PC-9 (cell line): ENCODE data around the gene CD96.

Experiments
- EZH2 ChIP-seq: fragments of 200-600 bp; sonication (generic); IDR thresholded peaks from 2 replicates; pipeline ENCODE4 v1.8.0; 2017; ENCODE audit warnings: antibody characterized with exemption, low read depth
- TF ChIP-seq, protein P1 (sequence below): fragments of 200-600 bp; sonication (generic); conservative IDR thresholded peaks from 2 replicates; pipeline ENCODE4 v1.6.1; 2017; ENCODE audit warnings: mixed run types, antibody characterized with exemption, mild to moderate bottlenecking, moderate library complexity

DNA sequence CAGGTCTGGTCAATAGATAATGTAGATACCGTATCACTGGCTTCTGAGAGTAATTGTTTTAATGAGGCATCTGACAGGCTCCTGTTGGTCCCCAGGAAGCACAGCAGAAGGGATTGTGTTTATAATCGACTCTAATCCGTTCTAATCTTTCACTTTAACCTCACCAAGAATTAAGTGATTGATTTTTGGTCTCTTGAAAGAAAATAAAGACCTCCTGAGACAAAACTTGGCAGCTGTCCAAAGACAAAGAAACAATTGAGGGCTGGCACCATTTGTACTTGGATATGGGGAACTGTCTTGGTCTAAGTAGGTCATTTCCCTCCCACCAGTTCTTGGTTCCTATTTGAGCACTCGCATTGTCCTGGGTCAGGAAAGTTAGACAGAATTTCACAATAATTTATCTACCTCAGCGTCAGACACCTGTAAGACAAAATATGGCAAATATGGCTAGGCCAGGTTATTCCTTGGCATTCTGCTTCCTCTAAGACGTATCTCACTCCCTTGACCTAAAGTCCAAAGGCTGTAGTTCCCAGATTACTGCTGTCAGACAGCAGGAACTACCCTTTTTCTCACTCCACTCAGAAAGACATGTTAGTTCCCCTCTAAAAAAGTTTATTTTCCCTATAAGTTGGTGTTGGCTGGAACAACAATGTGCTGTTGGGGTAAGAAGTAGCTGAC lies 22.7 kb upstream of the CD96 start:
- TF ChIP-seq, protein P1, sequence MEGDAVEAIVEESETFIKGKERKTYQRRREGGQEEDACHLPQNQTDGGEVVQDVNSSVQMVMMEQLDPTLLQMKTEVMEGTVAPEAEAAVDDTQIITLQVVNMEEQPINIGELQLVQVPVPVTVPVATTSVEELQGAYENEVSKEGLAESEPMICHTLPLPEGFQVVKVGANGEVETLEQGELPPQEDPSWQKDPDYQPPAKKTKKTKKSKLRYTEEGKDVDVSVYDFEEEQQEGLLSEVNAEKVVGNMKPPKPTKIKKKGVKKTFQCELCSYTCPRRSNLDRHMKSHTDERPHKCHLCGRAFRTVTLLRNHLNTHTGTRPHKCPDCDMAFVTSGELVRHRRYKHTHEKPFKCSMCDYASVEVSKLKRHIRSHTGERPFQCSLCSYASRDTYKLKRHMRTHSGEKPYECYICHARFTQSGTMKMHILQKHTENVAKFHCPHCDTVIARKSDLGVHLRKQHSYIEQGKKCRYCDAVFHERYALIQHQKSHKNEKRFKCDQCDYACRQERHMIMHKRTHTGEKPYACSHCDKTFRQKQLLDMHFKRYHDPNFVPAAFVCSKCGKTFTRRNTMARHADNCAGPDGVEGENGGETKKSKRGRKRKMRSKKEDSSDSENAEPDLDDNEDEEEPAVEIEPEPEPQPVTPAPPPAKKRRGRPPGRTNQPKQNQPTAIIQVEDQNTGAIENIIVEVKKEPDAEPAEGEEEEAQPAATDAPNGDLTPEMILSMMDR = no peak
- no peak for TF ChIP-seq EZH2
